G401 (cell line): ENCODE data around the gene METTL2A. TPM values are rescaled to one million over a fixed set of nuclear protein-coding genes. Genes with fewer than 3 reads are reported as not detected.
"Not testable (repeated sequence)": the region's sequence is repeated elsewhere in the genome, so short reads cannot be mapped to it uniquely, and the experiment has no call there.

Source experiments
- DNase-seq: peaks from one replicate; pipeline ENCODE4 v3.0.0-alpha.2; 2015; ENCODE audit warnings: low spot score
- in situ Hi-C: cut with HindIII; loops from 2 replicates; pipeline ENCODE4 v1.10.0; 2016; ENCODE audit warnings: low sequenced_read_pairs, mixed read lengths
- total RNA-seq: library from RNA; depleted of rRNA; stranded (reverse); fragments of >200 nt; shearing (Covaris generic); gene quantifications from 2 replicates; pipeline ENCODE4 v1.2.3, GENCODE V29; 2014; rRNA removed

METTL2A gene, protein sequence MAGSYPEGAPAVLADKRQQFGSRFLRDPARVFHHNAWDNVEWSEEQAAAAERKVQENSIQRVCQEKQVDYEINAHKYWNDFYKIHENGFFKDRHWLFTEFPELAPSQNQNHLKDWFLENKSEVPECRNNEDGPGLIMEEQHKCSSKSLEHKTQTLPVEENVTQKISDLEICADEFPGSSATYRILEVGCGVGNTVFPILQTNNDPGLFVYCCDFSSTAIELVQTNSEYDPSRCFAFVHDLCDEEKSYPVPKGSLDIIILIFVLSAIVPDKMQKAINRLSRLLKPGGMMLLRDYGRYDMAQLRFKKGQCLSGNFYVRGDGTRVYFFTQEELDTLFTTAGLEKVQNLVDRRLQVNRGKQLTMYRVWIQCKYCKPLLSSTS
- 26.5 and 30.5 TPM in 2 replicates for total RNA-seq

DNA sequence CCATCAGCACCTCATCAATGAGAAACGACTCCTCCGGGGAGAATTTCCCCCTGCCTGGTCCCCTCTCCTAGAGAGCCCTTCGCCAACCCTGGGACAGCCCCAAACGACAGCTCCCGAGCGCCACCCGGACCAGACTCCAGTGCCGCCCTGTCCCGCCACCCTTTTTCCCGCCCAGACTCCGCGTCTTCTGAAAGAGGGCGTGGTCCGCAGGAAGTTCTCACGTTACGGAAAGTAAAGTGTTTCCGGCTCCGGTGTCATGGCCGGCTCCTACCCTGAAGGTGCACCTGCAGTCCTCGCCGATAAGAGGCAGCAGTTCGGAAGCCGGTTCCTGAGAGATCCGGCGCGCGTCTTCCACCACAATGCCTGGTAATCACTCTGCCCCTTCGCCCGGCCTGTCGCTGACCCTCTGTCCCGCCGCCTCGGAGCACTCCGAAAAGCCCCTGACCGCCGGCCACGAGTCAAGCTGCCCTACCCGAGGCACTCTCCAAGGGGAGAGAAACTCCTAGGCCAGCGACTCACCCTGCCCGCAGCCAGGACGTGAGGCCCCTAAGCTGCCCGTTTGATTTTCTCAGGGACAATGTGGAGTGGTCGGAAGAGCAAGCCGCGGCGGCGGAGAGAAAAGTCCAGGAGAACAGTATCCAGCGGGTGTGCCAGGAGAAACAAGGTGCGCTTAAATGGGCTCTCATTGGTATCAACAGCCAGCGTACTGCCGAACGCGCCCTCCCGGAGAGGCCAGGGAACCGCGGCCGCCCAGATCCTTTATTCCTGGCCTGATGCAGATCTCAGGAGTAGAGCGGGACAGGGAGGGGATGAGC lies at the start of gene METTL2A:
Gene METTL2A (plus strand): TSS at position 251 of the 815 bp plus-strand sequence. CDS start 6 bp downstream, at position 257.
- peak; percentile 91 for DNase-seq
- in situ Hi-C loops, result not testable (repeated sequence)

DNA sequence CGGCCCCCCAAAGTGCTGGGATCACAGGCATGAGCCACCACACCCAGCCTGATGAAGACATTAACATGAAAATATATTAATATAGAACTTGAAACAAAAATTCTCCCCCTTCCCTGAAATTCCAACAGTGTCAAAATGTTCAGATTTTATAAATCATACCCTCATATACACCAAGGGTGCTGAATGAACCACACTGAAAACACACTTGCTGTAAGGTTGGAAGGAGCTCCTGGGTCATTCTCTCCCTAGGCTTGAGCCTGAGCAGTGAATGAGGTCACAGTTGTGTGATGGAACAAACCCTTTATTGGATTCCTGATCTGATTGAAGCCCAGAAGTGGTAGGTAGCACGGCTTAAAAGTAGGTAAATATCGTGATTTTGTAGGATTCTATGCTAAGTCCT lies 43.4 kb upstream of the METTL2A start, which contains the start of gene EFCAB3:
Gene EFCAB3 (plus strand): TSS at position 301 of the 400 bp plus-strand sequence. CDS start 2,427 bp downstream, outside the sequence.
- in situ Hi-C loops, result no loop called here
- no peak for DNase-seq

DNA sequence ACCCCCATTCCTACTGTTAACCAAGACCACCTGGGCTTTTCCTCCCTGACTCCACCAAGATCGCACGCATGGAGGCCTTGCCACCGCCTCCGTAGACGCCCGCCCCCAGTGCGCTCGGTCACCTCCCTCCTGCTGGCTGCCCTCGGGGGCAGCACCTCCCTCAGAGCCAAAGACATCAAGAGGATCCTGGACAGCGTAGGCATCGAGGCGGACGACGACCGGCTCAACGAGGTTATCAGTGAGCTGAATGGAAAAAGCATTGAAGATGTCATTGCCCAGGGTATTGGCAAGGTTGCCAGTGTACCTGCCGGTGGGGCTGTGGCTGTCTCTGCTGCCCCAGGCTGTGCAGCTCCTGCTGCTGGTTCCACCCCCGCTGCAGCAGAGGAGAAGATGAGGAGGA lies 42.1 kb upstream of the METTL2A start:
- no peak for DNase-seq
- in situ Hi-C loops, result no loop called here

DNA sequence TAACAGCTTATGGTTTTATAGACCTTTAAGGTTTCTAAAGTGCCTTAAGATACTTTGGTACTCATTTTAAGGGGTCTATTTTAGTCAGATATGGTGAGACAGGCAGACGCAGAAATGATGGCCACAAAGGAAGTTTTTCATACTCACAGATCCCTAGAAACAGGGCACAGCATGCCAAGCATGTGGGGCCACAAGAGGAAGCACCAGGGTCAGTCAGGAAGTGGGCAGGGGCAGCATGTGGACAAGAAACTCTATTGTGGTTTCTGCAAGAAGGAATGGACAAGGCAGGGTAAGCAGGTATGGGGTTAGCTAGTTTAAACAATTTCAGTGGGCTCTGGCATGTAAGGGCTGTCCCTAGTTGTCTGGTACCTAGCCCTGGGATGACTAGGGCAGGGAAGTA lies 34.8 kb upstream of the METTL2A start:
- no peak for DNase-seq
- in situ Hi-C loops, result no loop called here

DNA sequence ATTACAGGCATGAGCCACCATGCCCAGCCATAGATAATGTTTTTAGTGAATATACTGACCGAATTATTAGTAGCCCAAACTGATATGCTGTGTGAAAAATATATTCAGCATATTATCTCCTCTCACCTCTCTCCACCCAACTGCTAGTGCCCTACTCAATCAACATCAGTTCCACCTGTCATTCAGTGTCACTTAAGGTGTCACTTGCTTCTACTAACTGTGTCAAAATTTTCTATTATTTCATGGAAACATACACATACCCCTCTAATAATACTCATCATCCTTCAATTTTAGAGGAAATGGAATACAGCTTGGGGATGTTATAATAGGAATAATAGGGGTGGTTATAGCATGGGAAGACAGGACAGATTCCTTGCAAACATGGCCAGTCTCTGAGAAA lies 30.8 kb upstream of the METTL2A start:
- in situ Hi-C loops, result no loop called here
- DNase-seq, result no peak

DNA sequence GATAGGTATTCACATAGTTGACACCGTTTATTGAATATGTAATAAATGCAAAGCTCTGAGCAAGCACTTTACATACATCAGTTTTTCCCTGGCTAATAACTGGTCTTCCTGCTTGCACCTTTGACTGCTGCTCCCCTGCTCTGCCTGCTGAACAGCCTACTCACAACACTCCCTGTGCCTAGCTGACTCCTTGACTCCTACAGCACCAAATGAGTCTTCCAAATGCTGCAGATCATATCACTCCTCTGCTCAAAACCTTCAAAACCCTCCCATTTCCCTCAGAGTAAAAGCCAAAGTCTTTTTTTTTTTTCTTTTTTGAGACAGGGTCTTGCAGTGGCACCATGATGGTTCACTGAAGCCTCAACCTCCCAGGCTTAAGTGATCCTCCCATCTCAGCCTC lies 24.8 kb upstream of the METTL2A start:
- in situ Hi-C loops, result no loop called here

DNA sequence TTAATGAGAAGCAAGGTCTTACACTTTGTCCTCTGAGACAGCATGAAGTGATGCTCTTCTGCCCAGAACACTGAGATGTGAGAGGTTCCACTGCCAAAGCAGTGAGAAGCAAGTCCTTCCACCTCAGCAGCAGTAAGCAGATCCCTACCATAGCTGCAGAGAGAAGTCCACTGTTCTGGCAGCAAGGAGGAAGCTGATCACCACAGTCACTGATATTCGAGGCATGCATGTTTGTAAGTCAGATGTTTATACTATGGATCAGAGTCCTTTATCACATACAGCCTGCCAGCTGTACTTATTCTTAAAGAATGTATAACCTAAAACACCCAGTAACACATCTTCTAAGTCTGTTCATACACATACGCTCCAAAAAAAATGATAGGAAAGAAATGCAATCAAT lies 18.2 kb upstream of the METTL2A start:
- in situ Hi-C loops, result no loop called here
- DNase-seq, result no peak

More for the DNA sequence above, 24.8 kb upstream of the METTL2A start:
- DNase-seq, result no peak

DNA sequence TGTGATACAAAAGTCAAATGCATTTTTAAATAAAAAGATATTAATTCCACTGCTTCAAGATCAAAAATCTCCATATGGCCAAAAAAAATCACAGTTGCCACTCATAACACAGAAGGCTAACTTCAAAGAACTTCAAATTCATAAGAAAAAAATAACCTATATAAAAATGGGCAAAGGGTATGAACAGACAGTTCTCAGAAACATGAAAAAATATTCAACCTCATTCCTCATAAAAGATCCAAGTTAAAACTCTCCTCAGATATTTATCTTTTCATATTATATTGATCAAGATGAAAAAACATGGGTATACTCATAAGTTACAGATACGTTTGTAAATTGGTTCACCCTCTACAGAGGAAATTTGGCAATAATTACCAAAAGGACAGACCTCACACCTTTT lies 10.6 kb upstream of the METTL2A start:
- in situ Hi-C loops, result not testable (repeated sequence)

DNA sequence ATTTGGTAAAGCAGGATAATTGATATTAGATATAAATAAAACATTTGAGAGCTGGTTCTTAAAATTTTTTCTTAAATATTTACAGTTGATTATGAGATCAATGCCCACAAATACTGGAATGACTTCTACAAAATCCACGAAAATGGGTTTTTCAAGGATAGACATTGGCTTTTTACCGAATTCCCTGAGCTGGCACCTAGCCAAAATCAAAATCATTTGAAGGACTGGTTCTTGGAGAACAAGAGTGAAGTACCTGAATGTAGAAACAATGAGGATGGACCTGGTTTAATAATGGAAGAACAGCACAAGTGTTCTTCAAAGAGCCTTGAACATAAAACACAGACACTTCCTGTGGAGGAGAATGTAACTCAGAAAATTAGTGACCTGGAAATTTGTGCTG lies 2.5 kb downstream of the METTL2A start:
- DNase-seq, in situ Hi-C loops: not testable (repeated sequence)

More for the DNA sequence above, 10.6 kb upstream of the METTL2A start:
- DNase-seq, result not testable (repeated sequence)

DNA sequence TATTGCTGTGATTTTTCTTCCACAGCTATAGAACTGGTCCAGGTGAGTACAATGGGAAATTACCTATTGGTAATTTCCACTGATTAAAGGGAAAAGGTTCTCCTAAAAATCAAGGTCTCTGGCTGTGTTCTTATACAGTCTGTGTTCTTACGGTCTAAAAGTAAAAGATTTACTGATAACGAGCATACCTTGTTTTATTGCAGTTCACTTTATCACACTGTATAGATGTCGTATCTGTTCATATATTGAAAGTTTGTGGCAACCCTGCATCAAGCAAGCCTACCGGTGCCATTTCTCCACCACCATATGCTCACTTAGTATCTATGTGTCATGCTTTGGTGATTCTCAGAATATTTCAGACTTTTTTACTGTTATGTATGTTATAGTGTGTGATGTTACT lies 11.6 kb downstream of the METTL2A start:
- DNase-seq, in situ Hi-C loops: not testable (repeated sequence)

DNA sequence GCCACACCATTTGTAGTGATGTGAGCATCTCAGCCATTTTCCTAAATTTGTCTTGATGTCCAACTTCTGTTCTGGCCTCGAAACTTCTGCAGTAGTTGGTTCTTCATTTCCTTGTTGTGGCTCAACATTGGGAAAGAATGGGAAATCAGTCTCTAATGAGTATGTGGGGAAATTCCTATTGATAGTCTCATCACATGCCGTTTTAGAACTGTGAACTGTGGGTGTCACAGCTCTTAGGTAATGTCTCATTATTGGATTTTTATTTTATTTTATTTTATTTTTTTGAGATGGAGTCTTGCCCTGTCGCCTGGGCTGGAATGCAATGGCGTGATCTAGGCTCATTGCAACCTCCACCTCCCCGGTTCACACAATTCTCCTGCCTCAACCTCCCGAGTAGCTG lies 17.5 kb downstream of the METTL2A start:
- in situ Hi-C loops, result not testable (repeated sequence)

DNA sequence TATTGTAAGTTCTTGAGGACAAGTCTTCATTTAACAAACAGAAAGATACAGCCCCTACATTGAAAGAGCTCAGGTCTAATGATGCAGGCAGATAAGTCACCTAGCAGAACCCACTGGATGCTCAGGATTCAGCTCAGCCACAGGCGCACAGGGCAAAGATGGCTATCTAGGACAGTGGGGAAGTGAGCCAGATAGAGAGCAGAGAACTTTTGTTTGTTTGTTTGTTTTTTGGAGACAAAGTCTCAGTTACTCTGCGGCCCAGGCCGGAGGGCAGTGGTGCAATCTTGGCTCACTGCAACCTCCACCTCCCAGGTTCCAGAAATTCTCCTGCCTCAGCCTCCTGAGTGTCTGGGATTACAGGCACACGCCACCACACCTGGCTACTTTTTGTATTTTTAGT lies 20.4 kb downstream of the METTL2A start:
- in situ Hi-C loops, result no loop called here
- DNase-seq, result no peak

More for the DNA sequence above, 17.5 kb downstream of the METTL2A start:
- DNase-seq, result not testable (repeated sequence)

DNA sequence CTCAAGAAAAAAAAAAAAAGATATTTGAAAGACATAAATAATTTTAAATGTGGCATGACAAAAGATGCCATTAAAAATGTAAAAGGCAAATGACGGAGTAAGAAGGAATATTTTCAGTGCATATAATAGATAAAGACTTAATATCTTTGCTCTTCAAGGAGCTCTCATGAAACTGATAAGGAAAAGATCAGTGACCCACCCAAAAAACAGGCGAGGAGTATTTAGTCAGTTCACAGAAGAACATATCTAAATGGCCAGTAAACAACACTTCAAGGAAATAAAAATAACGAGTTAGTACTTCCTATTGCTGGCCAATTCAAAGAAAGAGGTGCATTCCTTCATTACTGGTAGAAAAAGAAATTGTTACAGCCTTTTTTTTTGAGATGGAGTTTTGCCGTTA lies 22.1 kb downstream of the METTL2A start:
- in situ Hi-C loops, DNase-seq: not testable (repeated sequence)

DNA sequence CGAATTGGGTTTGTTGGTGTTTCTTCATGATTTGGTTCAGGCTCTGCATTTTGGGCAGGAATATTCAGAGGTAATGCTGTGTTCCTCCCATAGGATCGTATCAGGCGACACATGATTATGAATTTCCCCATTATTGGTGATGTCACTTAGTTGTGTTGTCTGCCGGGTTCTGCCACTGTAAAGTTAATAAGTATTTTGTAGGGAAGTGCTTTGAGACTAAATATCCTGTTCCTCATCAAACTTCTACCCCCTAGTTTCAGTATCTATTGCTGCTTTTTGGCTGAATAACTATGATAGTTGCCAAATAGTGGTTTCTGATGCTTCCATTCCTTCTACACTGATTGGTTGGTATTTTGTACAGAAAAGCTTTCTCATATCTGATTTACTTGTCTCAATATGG lies 28.5 kb downstream of the METTL2A start:
- DNase-seq, in situ Hi-C loops: not testable (repeated sequence)

DNA sequence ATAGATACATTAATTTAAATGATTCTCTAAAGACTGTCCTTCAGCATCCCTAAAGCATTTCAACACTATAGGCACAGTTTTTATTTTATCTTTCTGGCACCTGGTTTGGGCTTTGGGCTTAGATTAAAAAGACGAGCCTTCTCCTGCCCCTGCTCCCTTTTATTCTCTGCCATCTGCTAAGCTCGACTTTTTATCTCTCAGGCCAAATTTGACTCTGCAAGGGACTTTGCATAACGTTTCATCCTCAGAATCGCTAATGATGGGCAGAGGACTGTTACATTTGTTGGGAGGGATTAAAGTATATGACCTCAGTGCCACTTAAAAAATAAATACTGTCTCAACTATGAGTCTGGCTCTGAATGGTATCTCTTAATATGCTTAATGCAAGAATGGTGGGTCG lies 29.3 kb downstream of the METTL2A start:
- in situ Hi-C loops, DNase-seq: not testable (repeated sequence)

DNA sequence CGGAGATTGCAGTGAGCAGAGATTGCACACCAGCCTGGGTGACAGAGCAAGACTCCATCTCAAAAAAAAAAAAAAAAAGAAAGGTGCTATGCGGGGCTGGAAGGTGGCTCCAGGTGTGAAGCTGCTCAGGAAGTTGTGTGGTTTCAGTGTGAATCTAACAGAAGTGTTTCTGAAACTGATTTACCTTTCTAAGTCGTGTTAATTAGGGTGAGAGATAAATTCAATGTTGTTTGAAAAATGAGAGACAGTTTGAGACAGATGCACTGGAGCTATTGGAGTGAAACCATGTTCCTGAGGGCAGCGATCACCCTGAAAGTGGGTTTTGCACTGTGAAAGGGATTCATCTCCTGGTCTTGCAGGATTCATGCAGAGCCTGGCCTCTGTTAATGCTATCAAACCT lies 30.0 kb downstream of the METTL2A start:
- in situ Hi-C loops, DNase-seq: not testable (repeated sequence)

DNA sequence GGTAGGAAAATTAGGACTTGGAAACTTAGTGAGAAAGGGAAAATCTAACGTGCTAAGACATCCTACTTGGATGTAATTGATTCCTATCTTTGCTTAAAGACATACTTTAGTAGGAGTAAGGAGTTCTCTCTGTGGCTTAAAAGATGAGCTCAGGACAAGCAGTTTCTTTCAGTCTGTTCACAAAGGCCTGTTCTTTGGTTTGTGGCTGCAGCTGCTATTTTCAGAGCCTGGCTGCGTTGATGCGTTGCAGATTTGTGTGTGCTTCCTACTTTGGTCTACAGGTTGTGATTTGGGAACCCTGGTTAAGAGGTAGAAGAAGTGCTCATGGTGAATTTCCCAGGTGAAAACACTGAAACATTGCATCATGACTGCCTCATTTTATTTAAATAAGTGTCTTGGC lies 30.4 kb downstream of the METTL2A start:
- in situ Hi-C loops, result not testable (repeated sequence)

DNA sequence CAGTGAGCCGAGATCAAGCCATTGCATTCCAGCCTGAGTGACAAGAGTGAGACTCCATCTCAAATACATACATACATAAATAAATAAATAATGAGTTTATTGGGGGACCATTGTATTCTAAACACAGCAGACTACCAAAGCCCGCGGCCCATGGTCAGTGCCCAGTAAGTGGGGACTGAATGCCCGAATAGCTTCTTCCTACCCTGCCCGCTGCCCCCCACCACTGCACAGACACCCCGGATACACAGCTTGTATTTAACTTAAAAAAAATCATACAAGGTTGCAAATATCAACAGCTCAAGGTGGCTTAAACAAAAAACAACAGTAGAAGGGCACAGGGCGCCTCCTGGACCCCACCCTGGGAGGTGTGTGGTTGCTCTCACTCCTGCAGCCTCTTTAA lies 32.3 kb downstream of the METTL2A start:
- DNase-seq, result no peak

More for the DNA sequence above, 30.4 kb downstream of the METTL2A start:
- DNase-seq, result not testable (repeated sequence)

DNA sequence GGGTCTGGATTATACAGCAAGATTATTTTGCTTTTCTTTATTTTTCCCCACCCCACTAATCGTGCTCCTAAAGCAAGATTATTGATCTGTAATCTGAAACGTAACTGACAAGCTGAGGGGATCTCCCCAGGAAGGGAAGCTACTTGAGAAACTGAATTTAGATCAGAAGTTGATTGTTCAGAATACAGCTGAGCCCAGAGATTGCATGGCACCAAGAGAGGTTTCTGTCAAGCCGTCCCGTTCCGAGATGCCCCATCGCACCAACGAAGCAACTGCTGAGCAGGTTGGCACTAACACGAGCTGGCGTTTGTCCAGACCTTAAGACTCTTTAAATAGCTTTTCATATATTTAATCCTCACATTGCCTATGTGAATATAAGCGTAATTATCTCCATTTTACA lies 34.8 kb downstream of the METTL2A start:
- DNase-seq, in situ Hi-C loops: not testable (repeated sequence)

More for the DNA sequence above, 32.3 kb downstream of the METTL2A start:
- in situ Hi-C loops, result no loop called here

DNA sequence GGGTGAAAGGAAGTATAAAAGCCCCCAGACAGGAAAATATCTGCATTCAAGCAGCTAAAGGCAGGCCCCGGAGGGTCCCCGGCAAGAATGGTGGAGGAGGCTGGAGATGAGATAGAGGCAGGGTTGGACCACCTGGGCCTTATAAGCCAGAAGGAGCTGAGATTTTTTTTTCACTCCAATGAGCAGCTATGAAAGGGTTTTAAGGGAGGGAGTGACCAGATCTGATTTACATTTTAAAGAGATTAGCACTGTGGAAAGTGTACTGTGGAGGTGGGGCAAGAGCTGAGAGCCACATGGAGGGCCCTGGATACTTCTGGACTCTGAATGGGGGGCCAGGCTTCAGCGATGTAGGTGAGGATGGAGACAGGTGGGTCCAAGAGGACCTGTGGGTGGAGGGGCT lies 40.7 kb downstream of the METTL2A start:
- in situ Hi-C loops, DNase-seq: not testable (repeated sequence)
